ENCODE results near the gene GON4L. TPM values are rescaled to one million over a fixed set of nuclear protein-coding genes. Genes with fewer than 3 reads are reported as not detected.
A peak's percentile ranks its signal among the peaks of the same experiment; 100 is the strongest.

GON4L gene, protein sequence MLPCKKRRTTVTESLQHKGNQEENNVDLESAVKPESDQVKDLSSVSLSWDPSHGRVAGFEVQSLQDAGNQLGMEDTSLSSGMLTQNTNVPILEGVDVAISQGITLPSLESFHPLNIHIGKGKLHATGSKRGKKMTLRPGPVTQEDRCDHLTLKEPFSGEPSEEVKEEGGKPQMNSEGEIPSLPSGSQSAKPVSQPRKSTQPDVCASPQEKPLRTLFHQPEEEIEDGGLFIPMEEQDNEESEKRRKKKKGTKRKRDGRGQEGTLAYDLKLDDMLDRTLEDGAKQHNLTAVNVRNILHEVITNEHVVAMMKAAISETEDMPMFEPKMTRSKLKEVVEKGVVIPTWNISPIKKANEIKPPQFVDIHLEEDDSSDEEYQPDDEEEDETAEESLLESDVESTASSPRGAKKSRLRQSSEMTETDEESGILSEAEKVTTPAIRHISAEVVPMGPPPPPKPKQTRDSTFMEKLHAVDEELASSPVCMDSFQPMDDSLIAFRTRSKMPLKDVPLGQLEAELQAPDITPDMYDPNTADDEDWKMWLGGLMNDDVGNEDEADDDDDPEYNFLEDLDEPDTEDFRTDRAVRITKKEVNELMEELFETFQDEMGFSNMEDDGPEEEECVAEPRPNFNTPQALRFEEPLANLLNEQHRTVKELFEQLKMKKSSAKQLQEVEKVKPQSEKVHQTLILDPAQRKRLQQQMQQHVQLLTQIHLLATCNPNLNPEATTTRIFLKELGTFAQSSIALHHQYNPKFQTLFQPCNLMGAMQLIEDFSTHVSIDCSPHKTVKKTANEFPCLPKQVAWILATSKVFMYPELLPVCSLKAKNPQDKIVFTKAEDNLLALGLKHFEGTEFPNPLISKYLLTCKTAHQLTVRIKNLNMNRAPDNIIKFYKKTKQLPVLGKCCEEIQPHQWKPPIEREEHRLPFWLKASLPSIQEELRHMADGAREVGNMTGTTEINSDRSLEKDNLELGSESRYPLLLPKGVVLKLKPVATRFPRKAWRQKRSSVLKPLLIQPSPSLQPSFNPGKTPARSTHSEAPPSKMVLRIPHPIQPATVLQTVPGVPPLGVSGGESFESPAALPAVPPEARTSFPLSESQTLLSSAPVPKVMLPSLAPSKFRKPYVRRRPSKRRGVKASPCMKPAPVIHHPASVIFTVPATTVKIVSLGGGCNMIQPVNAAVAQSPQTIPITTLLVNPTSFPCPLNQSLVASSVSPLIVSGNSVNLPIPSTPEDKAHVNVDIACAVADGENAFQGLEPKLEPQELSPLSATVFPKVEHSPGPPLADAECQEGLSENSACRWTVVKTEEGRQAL (N-terminal part only)
- total RNA-seq (2014; rRNA removed; shearing (Covaris generic)) (37.6 and 45.2 TPM in 2 replicates), polyA plus RNA-seq (2016; fragmentation: Nextera tagmentation; extraction: Ambion mirVana) (85.7 and 93.1 TPM in 2 replicates)
- long read RNA-seq, partial matches to known transcripts, result 12 of 16 reads
- long read RNA-seq, other reads (novel, unspliced or antisense), result 4 of 16 reads

DNA sequence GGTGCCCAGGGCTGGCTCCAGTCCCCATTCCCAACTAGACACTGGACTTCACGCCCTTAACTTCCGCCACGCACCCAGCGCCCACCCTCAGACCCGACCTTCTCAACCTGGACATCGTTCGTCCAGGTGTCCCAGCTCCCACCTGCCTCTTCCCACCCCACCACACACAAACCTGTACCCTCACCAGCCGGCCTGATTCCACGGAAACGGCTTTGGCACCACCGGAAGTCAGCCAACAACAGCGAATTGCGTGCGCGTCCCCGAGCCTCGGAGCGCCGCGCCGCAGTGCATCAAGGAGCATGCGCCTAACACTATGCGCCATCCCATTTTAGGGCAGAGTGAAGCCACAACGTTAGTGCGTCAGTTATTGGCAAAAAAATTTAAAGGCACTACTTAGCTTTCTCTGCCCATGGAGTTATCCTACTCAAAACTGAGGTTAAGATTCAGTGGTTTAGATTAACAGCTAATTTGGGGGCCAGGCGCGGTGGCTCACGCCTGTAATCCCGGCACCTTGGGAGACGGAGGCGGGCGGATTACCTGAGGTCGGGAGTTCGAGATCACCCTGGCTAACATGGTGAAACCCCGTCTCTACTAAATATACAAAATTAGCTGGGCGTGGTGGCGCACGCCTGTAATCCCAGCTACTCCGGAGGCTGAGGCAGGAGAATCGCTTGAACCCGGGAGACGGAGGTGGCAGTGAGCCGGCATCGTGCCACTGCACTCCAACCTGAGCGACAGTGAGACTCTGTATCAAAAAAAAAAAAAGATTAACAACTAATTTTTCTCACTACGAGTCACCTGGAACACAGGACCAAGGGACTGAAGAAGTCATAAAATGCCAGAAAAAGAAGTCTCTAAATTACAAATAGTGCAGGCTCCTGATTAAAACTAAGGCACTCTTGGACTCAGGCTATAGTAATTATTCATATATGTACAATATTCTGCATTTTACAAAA is at the start of gene GON4L:
TSS of gene GON4L (minus strand) at position 240 of the 956 bp plus-strand sequence. CDS start 3,434 bp downstream, outside the sequence.
- Mint-ChIP-seq H3K27me3 (ENCODE audit: insufficient read depth, low read depth, poor library complexity) (peaks cover 14% of the 10 kb centered on the region), H3K27ac (peak within 1 kb of the TSS; percentile 97), H3K9me3 (no peaks in the 10 kb centered on the region), H3K4me1 (peaks cover 6% of the 10 kb centered on the region), H3K4me3 (peak within 1 kb of the TSS; percentile 100), H3K36me3 (ENCODE audit: low read depth) (peaks cover 26% of the 10 kb centered on the region)
- no peaks in the 10 kb centered on the region for H3K9me2 ChIP-seq (ENCODE audit: insufficient read depth)
- H3K4me3 ChIP-seq, result peak within 1 kb of the TSS; percentile 58
- no peaks in the 10 kb centered on the region for H3K27me3 ChIP-seq (ENCODE audit: insufficient read depth)
- peak within 1 kb of the TSS; percentile 24; the same call in 1 of the 2 replicates for H2AFZ ChIP-seq
- peaks cover 16% of the 10 kb centered on the region for H3F3A ChIP-seq (replicated peaks; ENCODE audit: low read depth)
- DNase-seq (ENCODE audit: low spot score), result peak; percentile 97
- H3K4me2 ChIP-seq, result peak within 1 kb of the TSS; percentile 97
- peaks cover 19% of the 10 kb centered on the region for H3K36me3 ChIP-seq (ENCODE audit: insufficient read depth)
- ATAC-seq, result peak; percentile 75
- peaks cover 11% of the 10 kb centered on the region for H3K4me1 ChIP-seq (ENCODE audit: insufficient read depth)
- peak within 1 kb of the TSS; percentile 58; the same call in 1 of the 2 replicates for H3K27ac ChIP-seq (ENCODE audit: low read depth)
- TF ChIP-seq CREB1 (CRISPR knock-in tag; IDR thresholded peaks at IDR 0.05; ENCODE audit: low read depth) (peak; percentile 83), ZNF114 (CRISPR knock-in tag; IDR thresholded peaks at IDR 0.05) (no peak), STAT1 (IDR thresholded peaks at IDR 0.05; ENCODE audit: unreplicated experiment) (no peak), JUNB (IDR thresholded peaks at IDR 0.05; ENCODE audit: unreplicated experiment) (no peak), ZNF331 (CRISPR knock-in tag; IDR thresholded peaks at IDR 0.05; ENCODE audit: low read depth) (no peak), POLR2AphosphoS5 (IDR thresholded peaks at IDR 0.05; ENCODE audit: low read depth) (peak; percentile 98)
- TF ChIP-seq, protein P1, sequence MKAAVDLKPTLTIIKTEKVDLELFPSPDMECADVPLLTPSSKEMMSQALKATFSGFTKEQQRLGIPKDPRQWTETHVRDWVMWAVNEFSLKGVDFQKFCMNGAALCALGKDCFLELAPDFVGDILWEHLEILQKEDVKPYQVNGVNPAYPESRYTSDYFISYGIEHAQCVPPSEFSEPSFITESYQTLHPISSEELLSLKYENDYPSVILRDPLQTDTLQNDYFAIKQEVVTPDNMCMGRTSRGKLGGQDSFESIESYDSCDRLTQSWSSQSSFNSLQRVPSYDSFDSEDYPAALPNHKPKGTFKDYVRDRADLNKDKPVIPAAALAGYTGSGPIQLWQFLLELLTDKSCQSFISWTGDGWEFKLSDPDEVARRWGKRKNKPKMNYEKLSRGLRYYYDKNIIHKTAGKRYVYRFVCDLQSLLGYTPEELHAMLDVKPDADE (IDR thresholded peaks at IDR 0.05), result peak; percentile 94
- TF ChIP-seq, protein P2, sequence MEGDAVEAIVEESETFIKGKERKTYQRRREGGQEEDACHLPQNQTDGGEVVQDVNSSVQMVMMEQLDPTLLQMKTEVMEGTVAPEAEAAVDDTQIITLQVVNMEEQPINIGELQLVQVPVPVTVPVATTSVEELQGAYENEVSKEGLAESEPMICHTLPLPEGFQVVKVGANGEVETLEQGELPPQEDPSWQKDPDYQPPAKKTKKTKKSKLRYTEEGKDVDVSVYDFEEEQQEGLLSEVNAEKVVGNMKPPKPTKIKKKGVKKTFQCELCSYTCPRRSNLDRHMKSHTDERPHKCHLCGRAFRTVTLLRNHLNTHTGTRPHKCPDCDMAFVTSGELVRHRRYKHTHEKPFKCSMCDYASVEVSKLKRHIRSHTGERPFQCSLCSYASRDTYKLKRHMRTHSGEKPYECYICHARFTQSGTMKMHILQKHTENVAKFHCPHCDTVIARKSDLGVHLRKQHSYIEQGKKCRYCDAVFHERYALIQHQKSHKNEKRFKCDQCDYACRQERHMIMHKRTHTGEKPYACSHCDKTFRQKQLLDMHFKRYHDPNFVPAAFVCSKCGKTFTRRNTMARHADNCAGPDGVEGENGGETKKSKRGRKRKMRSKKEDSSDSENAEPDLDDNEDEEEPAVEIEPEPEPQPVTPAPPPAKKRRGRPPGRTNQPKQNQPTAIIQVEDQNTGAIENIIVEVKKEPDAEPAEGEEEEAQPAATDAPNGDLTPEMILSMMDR (conservative IDR thresholded peaks at IDR 0.05; ENCODE audit: low read depth in 2 of 2), result no peak
- peaks cover 45% of the 10 kb centered on the region for H3K79me2 ChIP-seq (replicated peaks; ENCODE audit: insufficient read depth)
- peaks cover 16% of the 10 kb centered on the region for H4K20me1 ChIP-seq (replicated peaks; ENCODE audit: insufficient read depth)
